HG03045 (cell line): ENCODE results near the gene CDK2AP2.
"Not testable (repeated sequence)": the region's sequence is repeated elsewhere in the genome, so short reads cannot be mapped to it uniquely, and the experiment has no call there.

ENCODE experiments used
- ATAC-seq: cut with Tn5 transposase; IDR thresholded peaks from one replicate; pipeline ENCODE4 v1.9.1; 2021; ENCODE audit warnings: mild to moderate bottlenecking, moderate library complexity; ENCODE audit not compliant: unreplicated experiment

CDK2AP2 gene

DNA sequence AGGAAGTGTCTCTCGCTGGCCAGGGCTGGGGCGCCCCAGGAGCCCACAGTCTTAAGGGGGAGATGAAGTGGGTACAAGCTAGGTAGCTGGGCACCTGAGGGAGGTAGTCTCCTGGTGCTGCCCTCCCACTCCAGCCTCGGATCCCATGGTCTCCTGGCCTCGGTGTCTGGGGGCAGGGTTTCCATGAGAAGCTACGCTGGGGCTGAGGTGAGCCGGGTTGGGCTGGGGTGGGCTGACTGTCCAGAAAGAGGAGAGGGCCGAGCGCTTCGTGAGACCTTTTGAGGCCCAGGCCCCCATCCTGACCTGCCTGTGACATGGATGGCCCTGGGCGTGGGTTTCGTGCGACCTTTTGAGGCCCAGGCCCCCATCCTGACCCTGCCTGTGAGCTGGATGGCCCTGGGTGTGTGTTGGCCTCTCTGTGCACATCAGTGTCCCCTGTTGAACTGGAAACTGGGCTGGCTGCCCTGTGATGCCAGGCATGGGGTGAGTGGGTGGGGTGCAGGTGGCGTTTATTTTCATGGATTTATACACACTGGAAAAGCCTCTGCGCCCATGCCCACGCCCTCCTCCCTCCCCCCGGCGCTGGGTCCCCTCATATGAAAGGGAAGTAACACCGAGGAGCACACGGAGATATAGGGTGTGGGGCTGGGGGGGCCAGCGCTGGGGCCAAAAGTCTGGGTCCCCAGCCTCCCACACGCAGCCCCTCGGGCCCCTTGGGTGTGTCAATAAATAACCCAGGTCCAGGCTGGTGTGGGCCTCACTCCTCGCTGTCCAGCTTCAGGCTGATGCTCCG lies 16.5 kb downstream of the CDK2AP2 start:
- ATAC-seq = no peak

DNA sequence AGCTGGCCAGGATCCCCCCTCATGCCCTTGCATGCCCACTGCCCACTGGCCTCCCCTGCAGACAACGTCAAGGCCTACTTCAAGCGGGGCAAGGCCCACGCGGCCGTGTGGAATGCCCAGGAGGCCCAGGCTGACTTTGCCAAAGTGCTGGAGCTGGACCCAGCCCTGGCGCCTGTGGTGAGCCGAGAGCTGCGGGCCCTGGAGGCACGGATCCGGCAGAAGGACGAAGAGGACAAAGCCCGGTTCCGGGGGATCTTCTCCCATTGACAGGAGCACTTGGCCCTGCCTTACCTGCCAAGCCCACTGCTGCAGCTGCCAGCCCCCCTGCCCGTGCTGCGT lies 17.3 kb downstream of the CDK2AP2 start:
- ATAC-seq = no peak

DNA sequence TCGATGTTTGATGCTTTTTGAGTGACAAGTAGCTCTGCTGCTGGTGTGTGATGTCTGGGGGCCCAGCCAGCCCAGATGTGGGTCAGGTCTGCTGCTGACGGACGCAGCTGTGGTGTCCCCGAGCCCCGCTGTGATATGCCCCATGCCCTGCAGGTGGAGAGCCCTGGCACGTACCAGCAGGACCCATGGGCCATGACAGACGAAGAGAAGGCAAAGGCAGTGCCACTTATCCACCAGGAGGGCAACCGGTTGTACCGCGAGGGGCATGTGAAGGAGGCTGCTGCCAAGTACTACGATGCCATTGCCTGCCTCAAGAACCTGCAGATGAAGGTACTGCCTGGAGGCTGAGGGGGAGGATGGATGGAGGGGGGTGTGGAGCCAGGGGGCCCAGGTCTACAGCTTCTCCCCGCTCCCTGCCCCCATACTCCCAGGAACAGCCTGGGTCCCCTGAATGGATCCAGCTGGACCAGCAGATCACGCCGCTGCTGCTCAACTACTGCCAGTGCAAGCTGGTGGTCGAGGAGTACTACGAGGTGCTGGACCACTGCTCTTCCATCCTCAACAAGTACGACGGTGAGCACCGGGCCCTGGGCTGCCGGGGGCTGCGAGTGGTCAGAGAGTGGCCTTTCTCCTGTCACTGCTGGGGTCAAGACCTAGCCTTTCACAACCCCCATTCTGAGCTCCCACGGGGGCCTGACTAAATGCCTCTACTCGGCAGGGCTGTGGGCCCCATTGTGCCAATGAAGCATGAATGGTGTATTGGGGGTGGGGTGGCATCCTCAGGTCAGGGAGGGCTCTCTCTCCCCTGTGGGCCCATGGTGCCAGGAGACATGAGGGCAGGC lies 17.9 kb downstream of the CDK2AP2 start:
- ATAC-seq = no peak

DNA sequence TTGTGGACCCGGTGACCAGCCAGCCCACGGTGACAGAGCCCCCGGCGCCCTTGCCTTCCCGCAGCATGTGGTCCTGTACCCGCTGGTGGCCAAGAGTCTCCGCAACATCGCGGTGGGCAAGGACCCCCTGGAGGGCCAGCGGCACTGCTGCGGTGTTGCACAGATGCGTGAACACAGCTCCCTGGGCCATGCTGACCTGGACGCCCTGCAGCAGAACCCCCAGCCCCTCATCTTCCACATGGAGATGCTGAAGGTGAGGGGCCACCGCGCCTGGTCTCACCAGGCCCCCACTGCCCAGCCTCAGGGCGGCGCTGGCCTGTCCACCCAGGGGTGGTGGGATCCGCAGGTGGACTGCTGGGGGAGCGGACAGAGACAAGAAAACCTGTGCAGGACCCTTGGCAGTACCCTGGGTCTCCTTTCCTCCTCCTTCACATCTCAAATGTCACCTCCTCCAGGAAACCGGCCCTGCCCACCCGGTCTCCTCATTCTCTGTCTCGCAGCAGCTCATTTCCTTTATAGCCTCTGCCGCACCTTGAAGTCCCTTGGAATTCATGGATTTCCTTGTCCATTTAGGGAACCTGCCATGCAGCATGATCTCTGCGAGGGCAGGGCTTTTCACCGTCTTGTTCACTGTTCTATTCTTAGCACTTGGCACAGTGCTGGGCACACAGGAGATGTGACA lies 18.6 kb downstream of the CDK2AP2 start:
- no peak for ATAC-seq

DNA sequence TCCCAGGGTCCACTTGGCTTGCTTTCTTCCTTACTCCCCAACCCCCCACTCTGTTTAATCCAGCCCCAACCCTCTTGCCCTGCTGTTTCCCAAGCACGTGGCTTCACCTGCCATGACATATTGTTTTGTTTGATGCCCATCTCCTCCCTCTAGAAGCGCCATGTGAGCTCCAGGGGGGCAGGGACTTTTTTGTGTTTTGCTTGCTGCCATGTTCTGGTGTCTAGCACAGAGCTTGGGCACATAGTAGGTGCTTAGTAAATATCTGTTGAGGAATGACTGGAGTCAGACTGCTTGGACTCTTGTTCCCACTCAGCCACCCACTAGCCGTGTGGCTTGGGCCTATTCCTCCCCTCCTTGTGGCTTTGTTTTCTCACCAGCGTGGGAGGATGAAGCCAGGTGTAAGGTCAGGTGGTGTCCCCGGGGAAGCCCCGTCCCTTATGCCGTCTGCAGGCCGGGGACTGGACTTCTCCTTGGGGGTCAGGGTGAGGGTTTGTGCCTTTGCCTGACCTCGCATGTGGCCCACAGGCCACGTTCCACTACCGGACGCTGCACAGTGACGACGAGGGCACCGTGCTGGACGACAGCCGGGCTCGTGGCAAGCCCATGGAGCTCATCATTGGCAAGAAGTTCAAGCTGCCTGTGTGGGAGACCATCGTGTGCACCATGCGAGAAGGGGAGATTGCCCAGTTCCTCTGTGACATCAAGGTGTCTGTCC lies 21.3 kb downstream of the CDK2AP2 start:
- ATAC-seq = no peak

DNA sequence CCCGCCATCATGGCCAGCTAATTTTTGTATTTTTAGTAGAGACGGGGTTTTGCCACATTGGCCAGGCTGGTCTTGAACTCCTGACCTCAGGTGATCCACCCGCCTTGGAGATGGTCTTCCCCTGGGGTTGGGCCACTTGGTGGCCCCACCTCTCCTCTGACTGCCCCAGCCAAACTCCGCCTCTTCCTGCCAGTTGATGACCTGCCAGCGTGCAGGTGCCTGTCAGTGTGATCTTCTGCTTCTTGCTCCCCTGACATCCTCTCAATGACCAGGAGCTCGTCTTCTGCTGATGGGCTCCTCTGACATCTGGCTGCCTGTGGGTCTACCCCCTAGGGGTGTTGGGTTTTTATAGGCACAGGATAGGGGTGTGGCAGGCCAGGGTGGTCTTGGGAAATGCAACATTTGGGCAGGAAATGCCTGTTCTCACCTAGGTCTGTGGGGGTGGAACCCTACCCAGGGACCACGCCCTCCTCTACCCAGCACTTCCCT lies 22.0 kb downstream of the CDK2AP2 start:
- not testable (repeated sequence) for ATAC-seq

DNA sequence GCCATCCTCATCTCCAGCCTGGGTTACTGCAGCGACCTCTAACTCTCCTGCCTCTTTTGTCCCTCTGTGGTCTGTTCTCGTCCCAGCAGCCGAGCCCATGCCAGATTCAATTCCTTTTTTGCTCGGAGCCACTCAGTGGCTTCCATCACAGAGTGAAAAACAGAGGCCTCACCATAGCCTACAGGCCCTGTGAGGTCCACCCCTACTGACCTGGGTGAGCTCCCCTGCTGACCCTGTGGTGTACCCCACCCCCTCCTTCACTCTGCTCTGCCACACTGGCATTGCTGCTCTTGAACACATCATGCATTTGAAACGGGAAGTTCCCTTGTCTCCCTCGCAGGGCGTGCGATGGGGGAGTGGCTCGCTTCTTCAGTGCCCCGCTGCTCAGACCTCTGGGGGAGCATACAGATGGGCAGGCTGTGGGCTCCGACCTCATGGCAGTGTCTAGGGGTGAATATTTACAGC lies 23.1 kb downstream of the CDK2AP2 start:
- no peak for ATAC-seq

DNA sequence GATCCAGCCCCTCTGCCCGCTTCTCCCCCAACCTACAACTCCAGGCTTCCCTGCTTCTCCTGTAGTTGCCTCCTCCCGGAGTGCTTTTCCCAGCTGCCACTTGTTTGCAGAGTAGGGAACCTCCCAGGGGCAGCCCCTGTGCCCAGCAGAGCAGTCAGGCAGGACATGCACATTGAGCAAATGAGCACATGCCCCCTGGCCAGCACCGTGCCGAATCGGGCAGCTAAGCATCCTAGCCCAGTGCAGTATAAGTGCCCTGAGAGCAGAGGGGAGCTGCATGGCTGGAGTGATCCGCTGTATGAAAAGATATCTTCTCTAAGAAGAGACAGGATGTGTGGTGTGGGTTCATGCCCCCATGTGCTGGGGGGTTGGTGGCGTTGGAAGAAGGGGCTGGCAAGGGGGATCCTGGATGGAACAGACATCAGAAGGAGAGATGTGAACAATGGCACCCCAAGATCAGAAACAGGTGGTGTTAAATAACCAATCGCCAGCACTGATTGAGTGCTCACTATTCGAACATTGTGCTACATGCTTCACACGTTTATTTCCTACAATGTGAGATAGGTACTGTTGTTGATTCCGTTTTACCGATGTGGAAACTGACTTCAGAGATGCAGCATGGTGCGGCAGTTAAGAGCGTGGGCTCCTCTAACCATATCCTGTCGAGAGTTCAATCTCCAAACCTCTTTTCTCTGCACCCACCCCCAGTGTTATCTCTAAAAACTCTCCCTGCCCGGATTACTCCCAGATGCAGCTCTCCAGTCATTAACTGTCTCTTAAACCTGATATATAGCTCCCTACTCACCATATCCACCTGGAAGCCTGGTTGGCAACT lies 23.9 kb downstream of the CDK2AP2 start:
- no peak for ATAC-seq

DNA sequence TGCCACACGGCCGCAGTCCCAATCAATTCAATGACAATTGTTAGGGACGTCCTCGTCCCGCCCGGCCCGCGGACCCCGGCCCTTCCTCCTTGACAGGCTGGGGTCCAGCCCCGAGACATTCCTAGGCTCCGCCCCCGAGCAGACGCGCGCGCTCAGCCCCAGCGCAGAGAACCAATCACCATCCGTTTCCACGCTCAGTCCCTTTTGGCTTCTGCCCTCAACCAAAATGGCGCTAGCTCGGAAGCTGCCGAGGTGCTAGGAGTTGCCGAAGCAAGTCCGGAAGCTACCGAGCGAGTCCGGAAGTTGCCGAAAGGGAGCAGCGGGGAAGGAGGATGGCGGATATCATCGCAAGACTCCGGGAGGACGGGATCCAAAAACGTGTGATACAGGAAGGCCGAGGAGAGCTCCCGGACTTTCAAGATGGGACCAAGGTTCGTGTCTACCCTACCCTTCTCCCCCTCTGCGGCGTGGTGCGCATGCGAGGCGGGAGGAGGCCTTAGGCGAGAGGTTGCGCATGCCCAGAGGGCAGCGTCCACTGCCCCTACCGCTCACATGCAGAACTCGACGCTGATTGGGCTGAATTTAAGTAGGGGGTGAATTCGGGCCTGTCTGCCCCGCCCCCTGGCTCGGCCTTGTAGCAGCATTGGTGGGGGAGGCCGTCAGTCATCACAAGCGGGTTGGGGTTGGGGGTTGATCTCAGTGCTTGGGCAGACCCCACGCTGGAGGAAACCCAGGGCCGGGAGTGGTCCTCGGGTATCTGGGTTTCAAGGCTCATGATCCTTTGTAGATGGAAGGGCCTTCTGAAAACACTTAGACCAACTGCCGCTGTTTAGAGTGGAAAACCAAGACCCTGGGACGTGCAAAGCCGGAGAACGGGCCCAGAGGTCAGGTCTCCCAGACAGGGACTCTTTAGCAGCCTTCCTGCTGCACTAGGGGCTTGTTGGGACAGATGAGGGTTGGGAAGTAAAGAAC lies 24.8 kb downstream of the CDK2AP2 start, which contains the start of gene AIP:
AIP (plus strand) TSS at position 200 of the 972 bp plus-strand sequence; CDS start at position 333, 133 bp downstream.
- ATAC-seq = peak; percentile 69

DNA sequence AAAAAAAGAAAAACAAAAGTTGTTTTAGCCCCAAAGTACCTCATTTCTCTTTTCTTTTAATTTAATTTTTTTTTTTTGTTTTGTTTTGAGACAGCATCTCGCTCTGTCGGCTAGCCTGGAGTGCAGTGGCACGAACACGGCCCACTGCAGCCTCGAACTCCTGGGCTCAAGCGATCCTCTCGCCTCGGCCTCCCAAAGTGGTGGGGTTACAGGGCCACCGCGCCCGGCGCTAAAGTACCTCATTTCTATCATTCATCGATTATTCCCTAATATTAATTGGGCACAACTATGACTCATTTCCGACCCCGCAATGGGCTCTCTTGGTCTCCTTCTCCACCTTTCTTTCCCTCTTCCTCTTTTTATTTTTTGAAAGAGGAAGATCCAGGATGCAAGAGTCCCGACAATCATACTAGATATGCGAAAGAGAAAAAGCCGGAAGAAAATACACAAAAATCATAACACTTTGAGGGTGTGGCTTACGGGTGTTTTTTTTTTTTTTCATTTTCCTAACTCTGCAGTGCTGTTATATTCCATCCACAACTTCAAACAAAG lies 25.6 kb downstream of the CDK2AP2 start:
- no peak for ATAC-seq

DNA sequence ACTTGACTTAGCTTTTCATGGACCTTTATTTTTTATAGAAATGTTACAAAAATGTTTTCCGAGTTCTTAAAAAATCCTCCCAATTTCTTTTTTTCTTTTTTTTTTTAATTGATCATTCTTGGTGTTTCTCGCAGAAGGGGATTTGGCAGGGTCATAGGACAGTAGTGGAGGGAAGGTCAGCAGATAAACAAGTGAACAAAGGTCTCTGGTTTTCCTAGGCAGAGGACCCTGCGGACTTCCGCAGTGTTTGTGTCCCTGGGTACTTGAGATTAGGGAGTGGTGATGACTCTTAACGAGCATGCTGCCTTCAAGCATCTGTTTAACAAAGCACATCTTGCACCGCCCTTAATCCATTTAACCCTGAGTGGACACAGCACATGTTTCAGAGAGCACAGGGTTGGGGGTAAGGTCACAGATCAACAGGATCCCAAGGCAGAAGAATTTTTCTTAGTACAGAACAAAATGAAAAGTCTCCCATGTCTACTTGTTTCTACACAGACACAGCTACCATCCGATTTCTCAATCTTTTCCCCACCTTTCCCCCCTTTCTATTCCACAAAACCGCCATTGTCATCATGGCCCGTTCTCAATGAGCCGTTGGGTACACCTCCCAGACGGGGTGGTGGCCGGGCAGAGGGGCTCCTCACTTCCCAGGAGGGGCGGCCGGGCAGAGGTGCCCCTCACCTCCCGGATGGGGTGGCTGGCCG lies 30.5 kb downstream of the CDK2AP2 start:
- ATAC-seq = not testable (repeated sequence)

DNA sequence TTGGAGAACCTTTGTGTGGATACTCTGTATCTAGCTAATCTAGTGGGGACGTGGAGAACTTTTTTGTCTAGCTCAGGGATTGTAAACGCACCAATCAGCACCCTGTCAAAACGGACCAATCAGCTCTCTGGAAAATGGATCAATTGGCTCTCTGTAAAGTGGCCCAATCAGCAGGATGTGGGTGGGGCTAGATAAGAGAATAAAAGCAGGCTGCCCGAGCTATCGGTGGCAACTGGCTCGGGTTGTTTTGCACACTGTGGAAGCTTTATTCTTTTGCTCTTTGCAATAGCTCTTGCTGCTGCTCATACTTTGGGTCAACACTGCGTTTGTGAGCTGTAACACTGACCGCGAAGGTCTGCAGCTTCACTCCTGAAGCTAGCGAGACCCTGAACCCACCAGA lies 31.3 kb downstream of the CDK2AP2 start:
- ATAC-seq = not testable (repeated sequence)

DNA sequence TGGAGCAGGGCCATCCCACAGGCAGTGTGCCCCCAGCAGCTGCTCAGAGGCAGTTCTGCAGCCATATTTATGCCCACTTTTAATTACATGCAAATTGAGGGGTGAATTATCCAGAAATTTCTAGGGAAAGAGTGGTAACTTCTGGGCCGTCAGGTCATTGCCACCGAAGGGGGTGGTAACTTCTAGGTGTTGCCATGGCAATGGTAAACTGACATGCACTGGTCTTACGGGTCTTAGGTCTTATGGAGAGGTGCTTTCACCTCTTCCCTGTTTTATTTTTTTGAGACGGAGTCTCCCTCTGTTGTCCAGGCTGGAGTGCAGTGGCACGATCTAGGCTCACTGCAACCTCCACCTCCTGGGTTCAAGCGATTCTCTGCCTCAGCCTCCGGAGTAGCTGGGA lies 35.1 kb downstream of the CDK2AP2 start:
- no peak for ATAC-seq

DNA sequence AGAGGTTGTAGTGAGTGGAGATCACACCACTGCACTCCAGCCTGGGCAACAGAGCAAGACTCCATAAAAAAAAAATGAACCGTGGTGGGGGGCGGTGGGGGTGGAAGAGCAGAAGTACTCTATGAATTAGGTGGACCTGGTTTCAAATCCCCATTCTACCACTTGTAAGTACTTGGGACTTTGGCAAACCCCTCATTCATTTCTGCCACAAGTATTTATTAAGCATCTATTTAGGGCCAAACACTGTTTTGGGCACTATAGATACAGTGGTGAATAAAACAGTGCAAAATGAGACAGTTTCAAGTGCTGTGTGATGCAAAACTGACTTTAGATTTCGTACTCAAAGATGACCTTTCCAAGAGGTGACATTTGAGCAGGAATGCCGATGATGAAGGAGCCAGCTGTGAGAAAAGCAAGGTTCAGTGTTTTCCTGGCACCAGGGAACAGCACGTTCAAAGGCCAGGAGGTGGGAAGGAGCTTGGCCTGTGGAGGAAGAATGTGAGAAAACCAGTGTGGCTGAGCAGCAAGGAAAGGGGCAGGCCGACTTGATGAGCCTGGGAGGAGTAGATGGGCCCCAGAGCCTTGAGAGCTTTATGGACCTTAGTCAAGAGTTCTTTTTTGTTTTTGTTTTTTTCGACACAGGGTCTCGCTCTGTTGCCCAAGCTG lies 37.5 kb downstream of the CDK2AP2 start:
- ATAC-seq = no peak

DNA sequence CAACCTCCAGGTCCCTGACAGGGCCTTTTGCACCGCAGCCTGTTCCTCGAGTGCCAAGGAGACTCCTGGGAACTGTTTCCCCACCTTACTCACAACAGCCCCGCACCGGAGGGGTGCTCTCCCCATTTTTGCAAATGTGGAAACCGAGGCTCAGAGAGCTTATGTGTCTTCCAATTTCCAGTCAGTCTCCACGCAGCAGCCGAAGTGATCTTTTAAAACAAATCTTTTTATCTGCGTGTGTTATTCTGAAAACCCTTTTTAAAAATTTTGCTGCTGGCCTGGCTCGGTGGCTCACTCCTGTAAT lies 38.5 kb downstream of the CDK2AP2 start:
- ATAC-seq = no peak

DNA sequence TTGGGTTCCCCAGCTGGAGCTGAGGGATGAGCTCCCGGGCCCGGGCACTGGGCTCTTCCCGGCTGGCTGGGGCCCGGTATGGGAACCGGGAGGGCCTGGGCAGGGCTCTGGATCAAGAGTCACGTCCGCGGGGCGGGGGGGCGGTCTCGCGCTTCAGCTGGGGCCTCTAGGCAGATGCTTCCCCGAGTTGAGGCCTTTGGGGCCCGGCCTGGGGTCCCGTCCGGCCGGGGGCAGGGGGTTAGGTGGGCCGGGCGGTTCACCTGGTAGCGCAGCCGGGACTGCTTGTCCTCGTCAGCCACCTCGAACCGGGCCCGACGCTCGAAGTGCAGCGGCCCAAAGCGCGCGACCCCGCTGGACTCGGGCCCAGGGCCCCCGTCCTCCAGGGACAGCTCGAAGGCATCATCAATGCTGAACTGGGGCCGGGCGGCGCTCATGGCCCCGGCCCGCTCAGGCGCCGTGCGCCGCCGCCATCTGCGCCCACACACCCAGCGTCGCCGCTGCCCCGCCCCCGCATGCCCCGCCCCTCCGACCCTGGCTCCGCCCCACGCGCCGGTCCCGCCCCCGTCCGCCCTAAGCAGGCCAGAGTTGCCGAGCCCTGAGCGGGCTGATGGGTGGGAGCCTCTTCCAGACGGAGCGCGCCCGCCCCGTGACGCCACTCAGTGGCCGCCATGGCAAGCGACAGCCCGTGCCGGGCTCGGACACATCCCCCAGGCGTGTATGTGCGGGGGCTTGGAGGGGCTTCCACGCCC lies 39.0 kb downstream of the CDK2AP2 start, which contains the start of gene TMEM134:
TMEM134 (minus strand) TSS at position 493 of the 749 bp plus-strand sequence; CDS start at position 434, 59 bp downstream.
- ATAC-seq = peak; percentile 63

DNA sequence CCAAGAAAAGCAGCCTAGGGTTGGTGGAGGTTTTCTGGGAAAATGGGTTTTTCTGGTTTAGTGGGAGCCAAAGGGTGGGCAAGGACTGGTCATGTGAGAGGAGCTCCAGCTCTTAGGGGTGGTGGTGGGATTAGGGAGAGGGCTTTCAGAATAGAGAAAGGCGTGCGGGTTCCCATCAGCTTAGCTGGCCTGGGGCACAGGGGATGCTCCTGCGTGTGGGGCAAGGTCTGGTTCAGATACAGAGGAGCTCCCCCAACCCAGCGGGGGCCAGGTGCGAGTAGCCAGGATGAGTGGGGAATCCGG lies 39.6 kb downstream of the CDK2AP2 start:
- ATAC-seq = no peak
